22Rv1 (cell line): ENCODE results near the gene NBR1.

Experiments
- H3K27ac ChIP-seq: fragments of 450-650 bp; 2 replicates; pipeline ENCODE4 v1.5.1; 2017
- CTCF ChIP-seq: fragments of 450-650 bp; IDR thresholded peaks from 2 replicates; pipeline ENCODE4 v1.5.1; 2017; ENCODE audit warnings: mild to moderate bottlenecking
- ZFX ChIP-seq: fragments of 450-650 bp; IDR thresholded peaks from 2 replicates; pipeline ENCODE4 v1.6.1; 2017; ENCODE audit warnings: antibody characterized with exemption, borderline replicate concordance

NBR1 gene

GRCh38 chr17:43216762-43217613 is 46.0 kb downstream of the NBR1 start:
- no peak overlapping the region for H3K27ac ChIP-seq
- TF ChIP-seq CTCF (no peak), ZFX (no peak)

GRCh38 chr17:43217614-43218087 is 46.6 kb downstream of the NBR1 start:
- H3K27ac ChIP-seq: no peak overlapping the region
- TF ChIP-seq CTCF (no peak), ZFX (no peak)

- H3K27ac ChIP-seq: no peak overlapping the region
- TF ChIP-seq CTCF: no peak
- TF ChIP-seq ZFX: no peak
These were observed 48.0 kb downstream of the NBR1 start for GRCh38 chr17:43219001-43219400.

- no peak overlapping the region for H3K27ac ChIP-seq
These were observed 48.8 kb downstream of the NBR1 start for GRCh38 chr17:43219746-43220380.

GRCh38 chr17:43220511-43221125 is 49.6 kb downstream of the NBR1 start:
- H3K27ac ChIP-seq: no peak overlapping the region
- TF ChIP-seq ZFX (no peak), CTCF (no peak)

More at GRCh38 chr17:43219746-43220380, 48.8 kb downstream of the NBR1 start:
- no peak for TF ChIP-seq ZFX
- TF ChIP-seq CTCF: no peak

GRCh38 chr17:43224146-43224705 is 53.2 kb downstream of the NBR1 start:
- H3K27ac ChIP-seq: no peak overlapping the region
- TF ChIP-seq ZFX (no peak), CTCF (no peak)
